ENCODE results near the gene ATP5MG.

GRCh38 chr11:118442908-118443589 lies 41.6 kb downstream of the ATP5MG start:
- no peak for TF ChIP-seq CTCF (IDR thresholded peaks at IDR 0.05; ENCODE audit: low read depth, low read length, poor library complexity, severe bottlenecking)
- no peak for TF ChIP-seq EZH2phosphoT487 (IDR thresholded peaks at IDR 0.05; ENCODE audit: borderline replicate concordance, low read length)
